Measurements from ENCODE around the gene GAGE13. TPM values are rescaled to one million over a fixed set of nuclear protein-coding genes. Genes with fewer than 3 reads are reported as not detected.
"Not testable (repeated sequence)": the region's sequence is repeated elsewhere in the genome, so short reads cannot be mapped to it uniquely, and the experiment has no call there.

The GAGE13 gene
- not detected for total RNA-seq
- long read RNA-seq = 0 reads

- DNase-seq; H3K4me1 ChIP-seq; intact Hi-C loops (cut with DNase I); H3K36me3 ChIP-seq; ATAC-seq; H3K4me3 ChIP-seq; H3K27ac ChIP-seq; H3K27me3 ChIP-seq; H3K9me3 ChIP-seq: not testable (repeated sequence)
Observed at GRCh38 chrX:49331282-49331681, at the start of gene GAGE13. GAGE13 (plus strand) TSS chrX:49331582; CDS start chrX:49332738, 1,156 bp downstream.

GRCh38 chrX:49282647-49283011 is 48.8 kb upstream of the GAGE13 start:
- intact Hi-C loops (cut with DNase I) = no loop called here
- no peak overlapping the region for H3K4me3 ChIP-seq
- H3K4me1 ChIP-seq = no peaks in the 10 kb centered on the region
- H3K36me3 ChIP-seq = no peaks in the 10 kb centered on the region
- DNase-seq = no peak
- H3K27me3 ChIP-seq = no peaks in the 10 kb centered on the region
- no peak overlapping the region for H3K27ac ChIP-seq
- H3K9me3 ChIP-seq = no peaks in the 10 kb centered on the region
- no peak for TF ChIP-seq CTCF (IDR thresholded peaks at IDR 0.05)
- no peak for ATAC-seq

- H3K4me3 ChIP-seq = no peak overlapping the region
- intact Hi-C loops (cut with DNase I) = no loop called here
- no peaks in the 10 kb centered on the region for H3K9me3 ChIP-seq
- DNase-seq = no peak
- no peaks in the 10 kb centered on the region for H3K36me3 ChIP-seq
- ATAC-seq = no peak
- H3K4me1 ChIP-seq = no peaks in the 10 kb centered on the region
- H3K27ac ChIP-seq = no peak overlapping the region
- H3K27me3 ChIP-seq = no peaks in the 10 kb centered on the region
- no peak for TF ChIP-seq CTCF (IDR thresholded peaks at IDR 0.05)
Observed at GRCh38 chrX:49284212-49284611, 47.2 kb upstream of the GAGE13 start.

- Histone ChIP-seq H3K36me3 (no peaks in the 10 kb centered on the region), H3K27ac (no peak overlapping the region), H3K9me3 (no peaks in the 10 kb centered on the region), H3K27me3 (no peaks in the 10 kb centered on the region), H3K4me1 (no peaks in the 10 kb centered on the region), H3K4me3 (no peak overlapping the region)
- no peak for TF ChIP-seq CTCF (IDR thresholded peaks at IDR 0.05)
- no peak for DNase-seq
- ATAC-seq = no peak
- intact Hi-C loops (cut with DNase I) = no loop called here
Observed at GRCh38 chrX:49286136-49286535, 45.2 kb upstream of the GAGE13 start.

- intact Hi-C loops (cut with DNase I) = no loop called here
- H3K9me3 ChIP-seq = no peaks in the 10 kb centered on the region
- TF ChIP-seq CTCF (IDR thresholded peaks at IDR 0.05) = no peak
- ATAC-seq = no peak
- H3K27me3 ChIP-seq = no peaks in the 10 kb centered on the region
- H3K27ac ChIP-seq = no peak overlapping the region
- no peaks in the 10 kb centered on the region for H3K36me3 ChIP-seq
- no peak overlapping the region for H3K4me3 ChIP-seq
- H3K4me1 ChIP-seq = no peaks in the 10 kb centered on the region
- DNase-seq = no peak
Observed at GRCh38 chrX:49286581-49286980, 44.8 kb upstream of the GAGE13 start.

- ATAC-seq (no peak), DNase-seq (no peak)
- intact Hi-C loops (cut with DNase I) = no loop called here
Observed at GRCh38 chrX:49287665-49288064, 43.7 kb upstream of the GAGE13 start.

More at GRCh38 chrX:49287665-49288064, 43.7 kb upstream of the GAGE13 start:
- H3K4me1 ChIP-seq = no peaks in the 10 kb centered on the region
- H3K9me3 ChIP-seq = no peaks in the 10 kb centered on the region
- no peaks in the 10 kb centered on the region for H3K36me3 ChIP-seq
- no peak for TF ChIP-seq CTCF (IDR thresholded peaks at IDR 0.05)
- H3K27ac ChIP-seq = no peak overlapping the region
- no peak overlapping the region for H3K4me3 ChIP-seq
- H3K27me3 ChIP-seq = no peaks in the 10 kb centered on the region
